K562 (cell line): ENCODE measurements around the gene LRFN3. TPM values are rescaled to one million over a fixed set of nuclear protein-coding genes. Genes with fewer than 3 reads are reported as not detected.

Experiments
- ATAC-seq: fragments of 200-7000 bp; cut with Tn5 transposase; 3 replicates; pipeline ENCODE4 v1.9.1; 2020; ENCODE audit warnings: moderate library complexity
- BruUV-seq: library from RNA; stranded (reverse); fragments of 400-500 nt; replicated peaks from 2 replicates; lab custom pipeline; 2021; lab: Mats Ljungman, UMichigan
- CTCF ChIA-PET: fragments of 300-600 bp; formaldehyde crosslinking; extraction: SDS; loops from one replicate; lab custom pipeline; 2021; ENCODE audit warnings: low intra/inter-chr PET ratio; lab: Yijun Ruan, JAX
- POLR2A ChIA-PET: fragments of 300-600, 350-650 bp; sonication (Branson Sonifier 250); formaldehyde crosslinking; extraction: SDS; loops from one replicate; lab custom pipeline; 2021; ENCODE audit warnings: antibody characterized with exemption, inconsistent platforms; lab: Yijun Ruan, JAX
- DNase-seq, 4 experiments: peaks; one replicate each; pipeline versions ENCODE4 v3.0.0 to v3.0.0-alpha.2; 2011 to 2018; ENCODE audit warnings: low spot score in 3 of 4, mixed read lengths in 3 of 4; ENCODE audit errors: extremely low read depth in 1 of 4
- FAIRE-seq: peaks from 2 replicates; lab custom pipeline; 2011; peaks lifted over from hg19 to GRCh38; lab: Jason Lieb, UNC
- H2AFZ ChIP-seq: 2 replicates; pipeline ENCODE4 v1.6.0; 2011; ENCODE audit warnings: low read depth, low read length, control low read depth, inconsistent platforms
- H3K27ac ChIP-seq: fragments of 200-600 bp; 3 replicates; pipeline ENCODE4 v1.8.0; 2011; ENCODE audit warnings: low read depth, mild to moderate bottlenecking, control low read depth, inconsistent platforms, low read length, moderate library complexity, mixed read lengths; ENCODE audit errors: extremely low read depth
- H3K27me3 ChIP-seq, 2 experiments: fragments of 300-600 bp in 1 of 2; 2 replicates in 1 of 2; 3 replicates in 1 of 2; pipeline versions ENCODE4 v1.6.0 to v1.8.0; 2011; ENCODE audit warnings: inconsistent platforms in 2 of 2, low read length in 2 of 2, mild to moderate bottlenecking in 1 of 2, mixed read lengths in 1 of 2, moderate library complexity in 1 of 2; ENCODE audit not compliant: control insufficient read depth in 2 of 2, insufficient read depth in 2 of 2
- H3K36me3 ChIP-seq: fragments of 300-600 bp; 3 replicates; pipeline ENCODE4 v1.8.0; 2011; ENCODE audit warnings: mild to moderate bottlenecking, low read length, inconsistent platforms; ENCODE audit not compliant: control insufficient read depth, insufficient read depth
- H3K4me1 ChIP-seq, 2 experiments: fragments of 200-600 bp in 1 of 2; replicated peaks in 1 of 2; 2 replicates in 1 of 2; 3 replicates in 1 of 2; pipeline versions ENCODE4 v1.5.1 to v1.8.0; 2011; ENCODE audit warnings: inconsistent platforms in 2 of 2, low read length in 2 of 2, mild to moderate bottlenecking in 1 of 2, mixed read lengths in 1 of 2, moderate library complexity in 1 of 2; ENCODE audit not compliant: control insufficient read depth in 2 of 2, insufficient read depth in 2 of 2
- H3K4me2 ChIP-seq: 2 replicates; pipeline ENCODE4 v1.6.1; 2011; ENCODE audit warnings: low read length, control low read depth, inconsistent platforms, mixed read lengths; ENCODE audit not compliant: insufficient read depth
- H3K4me3 ChIP-seq: fragments of 200-600 bp; sonication (generic), shearing (Covaris generic); 2 replicates; pipeline ENCODE4 v1.5.1; 2016; ENCODE audit warnings: control low read depth, inconsistent platforms
- H3K79me2 ChIP-seq: fragments of 200-600 bp; 3 replicates; pipeline ENCODE4 v1.8.0; 2011; ENCODE audit warnings: low read length, inconsistent platforms; ENCODE audit not compliant: control insufficient read depth, insufficient read depth
- H3K9ac ChIP-seq, 2 experiments: 2 replicates each; pipeline versions ENCODE4 v1.6.0 to v1.6.1; 2011; ENCODE audit warnings: low read depth in 2 of 2, low read length in 2 of 2, control low read depth in 1 of 2, inconsistent platforms in 1 of 2, mild to moderate bottlenecking in 1 of 2, mixed read lengths in 1 of 2; ENCODE audit not compliant: insufficient read depth in 1 of 2
- H3K9me1 ChIP-seq: one replicate; pipeline ENCODE4 v1.6.0; 2011; ENCODE audit warnings: inconsistent platforms, mild to moderate bottlenecking, low read length, moderate library complexity; ENCODE audit not compliant: control insufficient read depth, insufficient read depth
- H3K9me3 ChIP-seq: replicated peaks from 2 replicates; pipeline ENCODE4 v1.5.1; 2011; ENCODE audit warnings: low read depth, low read length, inconsistent platforms; ENCODE audit not compliant: control insufficient read depth, insufficient read depth
- H4K20me1 ChIP-seq: replicated peaks from 2 replicates; pipeline ENCODE4 v1.6.1; 2011; ENCODE audit warnings: low read length, inconsistent platforms, mixed read lengths; ENCODE audit not compliant: control insufficient read depth, insufficient read depth
- E2F6 ChIP-seq, 2 experiments: IDR thresholded peaks; 2 replicates each; pipeline ENCODE4 v1.6.1; 2011; ENCODE audit warnings: borderline replicate concordance in 1 of 2, control low read depth in 1 of 2, low read depth in 1 of 2, low read length in 1 of 2, mild to moderate bottlenecking in 1 of 2, mixed read lengths in 1 of 2, moderate library complexity in 1 of 2; ENCODE audit not compliant: insufficient read depth in 1 of 2, insufficient read length in 1 of 2, poor library complexity in 1 of 2, severe bottlenecking in 1 of 2; ENCODE audit errors: extremely low read depth in 1 of 2
- HNRNPLL ChIP-seq: fragments of 200-400 bp; formaldehyde crosslinking; IDR thresholded peaks from 2 replicates; pipeline ENCODE4 v1.6.1; 2017; ENCODE audit warnings: low read length, low read depth, mild to moderate bottlenecking; ENCODE audit not compliant: poor library complexity, severe bottlenecking
- KDM1A ChIP-seq, 2 experiments: fragments of 450-650 bp; IDR thresholded peaks; 2 replicates each; pipeline ENCODE4 v1.6.1; 2016; ENCODE audit warnings: mild to moderate bottlenecking in 2 of 2
- USF2 ChIP-seq: sonication (generic); formaldehyde crosslinking; IDR thresholded peaks from 2 replicates; pipeline ENCODE4 v1.5.0; 2020; ENCODE audit warnings: missing genetic modification reagents
- WGBS: fragments of 100-300 bp; shearing (Covaris generic); methylation state at CpG from one replicate; pipeline ENCODE4 v1.1.6; 2016; ENCODE audit warnings: low coverage, mixed read lengths; ENCODE audit not compliant: insufficient coverage; ENCODE audit errors: missing lambda C conversion rate; 5-methylcytosine and 5-hydroxymethylcytosine counted together
- in situ Hi-C: fragments of 300-500 bp; cut with MboI; formaldehyde crosslinking; loops from 4 replicates; pipeline ENCODE4 v1.15.0; 2018; ENCODE audit warnings: inconsistent platforms, mixed read lengths
- intact Hi-C: fragments of 100-400 bp; cut with micrococcal nuclease; formaldehyde crosslinking; loops from 2 replicates; pipeline ENCODE4 v1.14.2; 2022
- polyA plus RNA-seq, 8 experiments: library from polyadenylated mRNA; depleted of rRNA in 4 of 8; stranded (reverse) in 5 of 8; unstranded in 3 of 8; fragments of >200 nt; fragmentation: Nextera tagmentation in 2 of 8; fragmentation: Illumina TruSeq in 1 of 8; extraction: Ambion mirVana in 2 of 8; extraction: Trizol in 1 of 8; gene quantifications; 2 replicates each; pipeline versions ENCODE4 v1.2.1 to v1.2.3, GENCODE V29; 2011 to 2014; ENCODE audit warnings: inconsistent platforms in 1 of 8, missing spikeins in 1 of 8
- total RNA-seq, 7 experiments: library from RNA; depleted of rRNA in 6 of 7; stranded (reverse); fragments of >200 nt in 6 of 7; fragmentation: Illumina TruSeq in 2 of 7; extraction: Trizol in 2 of 7; gene quantifications; 2 replicates each; pipeline versions ENCODE4 v1.2.1 to v1.2.3, GENCODE V29; 2011 to 2021; ENCODE audit warnings: low replicate concordance in 1 of 7

Gene LRFN3
- total and polyA plus RNA-seq, 9 of the 15 experiments (the other 6 are each of a cell fraction or from before 2014, with no cell fraction given) = 0.03 to 0.12 (median 0.11) TPM; not detected in 6

GRCh38 chr19:35983177-35983576, 47.0 kb downstream of the LRFN3 start:
- CTCF ChIA-PET = no interaction called here

GRCh38 chr19:35986111-35986510, 49.9 kb downstream of the LRFN3 start:
- Histone ChIP-seq H3K27ac (no peak overlapping the region), H3K4me2 (no peak overlapping the region), H3K9me1 (no peaks in the 10 kb centered on the region), H3K4me1 (peaks cover 0 to 12% of the 10 kb centered on the region in 2 experiments; a peak in 2 of 5 replicates), H3K9me3 (peaks cover 3% of the 10 kb centered on the region), H2AFZ (no peak overlapping the region), H3K4me3 (no peak overlapping the region), H3K27me3 (peaks cover 13 to 44% of the 10 kb centered on the region in 2 experiments; a peak in 4 of 5 replicates), H3K9ac (no peak overlapping the region), H3K36me3 (no peaks in the 10 kb centered on the region), H4K20me1 (no peaks in the 10 kb centered on the region), H3K79me2 (no peaks in the 10 kb centered on the region)
- intact Hi-C loops (no loop called here), in situ Hi-C loops (no loop called here)
- 11% methylated on average over 5 of the region's 5 CpGs for WGBS
- POLR2A ChIA-PET = no interaction called here
- ATAC-seq (no peak), FAIRE-seq (no peak), DNase-seq (no peak)
- CTCF ChIA-PET = no interaction called here
- no TSS peak for BruUV-seq
- TF ChIP-seq USF2 = no peak

More at GRCh38 chr19:35983177-35983576, 47.0 kb downstream of the LRFN3 start:
- Histone ChIP-seq H3K4me1 (peaks cover 0 to 16% of the 10 kb centered on the region in 2 experiments; a peak in 2 of 5 replicates), H3K27ac (no peak overlapping the region), H3K9me3 (no peaks in the 10 kb centered on the region), H3K9ac (no peak overlapping the region), H3K27me3 (peaks cover 24 to 58% of the 10 kb centered on the region in 2 experiments; a peak in 4 of 5 replicates), H3K4me3 (no peak overlapping the region), H3K79me2 (no peaks in the 10 kb centered on the region), H3K4me2 (no peak overlapping the region), H3K36me3 (no peaks in the 10 kb centered on the region), H2AFZ (no peak overlapping the region), H4K20me1 (no peaks in the 10 kb centered on the region), H3K9me1 (no peaks in the 10 kb centered on the region)
- ATAC-seq (no peak), FAIRE-seq (no peak), DNase-seq (no peak)
- intact Hi-C loops = no loop called here
- POLR2A ChIA-PET = no interaction called here
- no peak for TF ChIP-seq KDM1A (IDR thresholded peaks at IDR 0.05)
- no peak for TF ChIP-seq HNRNPLL
- no peak for TF ChIP-seq E2F6 (IDR thresholded peaks at IDR 0.05; ENCODE audit: borderline replicate concordance in 1 of 2, extremely low read depth in 1 of 2, insufficient read depth in 1 of 2, insufficient read length in 1 of 2, low read depth in 1 of 2, low read length in 1 of 2, poor library complexity in 1 of 2, severe bottlenecking in 1 of 2)
- no TSS peak for BruUV-seq
- WGBS = 2% methylated on average over 7 of the region's 8 CpGs
- in situ Hi-C loops = no loop called here
